D721Med (cell line): ENCODE results near the gene METTL16.

Source experiments
- DNase-seq: peaks from one replicate; pipeline ENCODE4 v3.0.0; 2011; ENCODE audit warnings: low spot score; ENCODE audit not compliant: insufficient read length
- FAIRE-seq: peaks from 2 replicates; lab custom pipeline; 2011; peaks lifted over from hg19 to GRCh38; lab: Jason Lieb, UNC
- TF ChIP-seq, protein P1 (sequence below): IDR thresholded peaks from 2 replicates; pipeline ENCODE4 v1.5.1; 2012; ENCODE audit warnings: mild to moderate bottlenecking, control low read depth; ENCODE audit not compliant: insufficient read depth; ENCODE audit errors: missing control alignments

METTL16 gene

GRCh38 chr17:2376107-2376506 is 135.6 kb downstream of the METTL16 start:
- TF ChIP-seq, protein P1, sequence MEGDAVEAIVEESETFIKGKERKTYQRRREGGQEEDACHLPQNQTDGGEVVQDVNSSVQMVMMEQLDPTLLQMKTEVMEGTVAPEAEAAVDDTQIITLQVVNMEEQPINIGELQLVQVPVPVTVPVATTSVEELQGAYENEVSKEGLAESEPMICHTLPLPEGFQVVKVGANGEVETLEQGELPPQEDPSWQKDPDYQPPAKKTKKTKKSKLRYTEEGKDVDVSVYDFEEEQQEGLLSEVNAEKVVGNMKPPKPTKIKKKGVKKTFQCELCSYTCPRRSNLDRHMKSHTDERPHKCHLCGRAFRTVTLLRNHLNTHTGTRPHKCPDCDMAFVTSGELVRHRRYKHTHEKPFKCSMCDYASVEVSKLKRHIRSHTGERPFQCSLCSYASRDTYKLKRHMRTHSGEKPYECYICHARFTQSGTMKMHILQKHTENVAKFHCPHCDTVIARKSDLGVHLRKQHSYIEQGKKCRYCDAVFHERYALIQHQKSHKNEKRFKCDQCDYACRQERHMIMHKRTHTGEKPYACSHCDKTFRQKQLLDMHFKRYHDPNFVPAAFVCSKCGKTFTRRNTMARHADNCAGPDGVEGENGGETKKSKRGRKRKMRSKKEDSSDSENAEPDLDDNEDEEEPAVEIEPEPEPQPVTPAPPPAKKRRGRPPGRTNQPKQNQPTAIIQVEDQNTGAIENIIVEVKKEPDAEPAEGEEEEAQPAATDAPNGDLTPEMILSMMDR, result no peak
- no peak for FAIRE-seq

GRCh38 chr17:2375406-2375805 is 136.3 kb downstream of the METTL16 start:
- DNase-seq, result no peak
- TF ChIP-seq, protein P1, result no peak
- no peak for FAIRE-seq

More at GRCh38 chr17:2376107-2376506, 135.6 kb downstream of the METTL16 start:
- DNase-seq, result no peak

- no peak for DNase-seq
- FAIRE-seq, result no peak
- TF ChIP-seq, protein P1, result no peak
Observed at GRCh38 chr17:2374549-2375285, 137.0 kb downstream of the METTL16 start.

GRCh38 chr17:2373179-2373578 is 138.5 kb downstream of the METTL16 start:
- DNase-seq (no peak), FAIRE-seq (no peak)
- TF ChIP-seq, protein P1, result no peak

GRCh38 chr17:2372681-2373080 is 139.0 kb downstream of the METTL16 start:
- no peak for DNase-seq
- no peak for FAIRE-seq
- TF ChIP-seq, protein P1, result no peak

DNA sequence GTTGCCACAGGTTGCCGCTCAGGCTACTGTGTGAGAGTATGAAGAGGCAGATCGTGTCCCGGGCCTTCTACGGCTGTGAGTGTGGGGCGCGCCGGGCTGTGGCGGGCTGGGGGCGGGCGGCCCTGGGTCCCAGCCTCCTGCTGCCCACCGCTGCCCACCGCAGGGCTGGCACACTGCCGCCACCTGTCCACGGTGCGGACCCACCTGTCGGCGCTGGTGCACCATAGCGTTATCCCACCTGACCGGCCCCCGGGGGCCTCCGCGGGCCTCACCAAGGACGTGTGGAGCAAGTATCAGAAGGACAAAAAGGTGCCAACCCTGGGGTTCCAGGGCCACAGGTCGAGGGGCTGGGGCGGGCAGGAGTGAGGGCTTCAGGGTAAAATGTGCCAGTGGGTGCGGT is 139.5 kb downstream of the METTL16 start:
- DNase-seq (no peak), FAIRE-seq (no peak)
- TF ChIP-seq, protein P1, result no peak

GRCh38 chr17:2371183-2372130 is 140.2 kb downstream of the METTL16 start:
- TF ChIP-seq, protein P1, result no peak
- FAIRE-seq (no peak), DNase-seq (no peak)
